OCI-LY7 (cell line): Measurements from ENCODE around the gene MOK.

Source experiments
- EZH2phosphoT487 ChIP-seq: fragments of 200-600 bp; sonication (generic); IDR thresholded peaks from 2 replicates; pipeline ENCODE4 v1.6.1; 2018; ENCODE audit warnings: low read depth, borderline replicate concordance, mild to moderate bottlenecking, mixed run types, antibody characterized with exemption, low read length, moderate library complexity, mixed read lengths
- TF ChIP-seq, protein P1 (sequence below): fragments of 200-600 bp; sonication (generic); conservative IDR thresholded peaks from 2 replicates; pipeline ENCODE4 v1.5.1; 2014; ENCODE audit warnings: mild to moderate bottlenecking, antibody characterized with exemption, low read length, moderate library complexity, mixed read lengths

GRCh38 chr14:102239231-102239630 lies 65.7 kb downstream of the MOK start:
- TF ChIP-seq, protein P1, sequence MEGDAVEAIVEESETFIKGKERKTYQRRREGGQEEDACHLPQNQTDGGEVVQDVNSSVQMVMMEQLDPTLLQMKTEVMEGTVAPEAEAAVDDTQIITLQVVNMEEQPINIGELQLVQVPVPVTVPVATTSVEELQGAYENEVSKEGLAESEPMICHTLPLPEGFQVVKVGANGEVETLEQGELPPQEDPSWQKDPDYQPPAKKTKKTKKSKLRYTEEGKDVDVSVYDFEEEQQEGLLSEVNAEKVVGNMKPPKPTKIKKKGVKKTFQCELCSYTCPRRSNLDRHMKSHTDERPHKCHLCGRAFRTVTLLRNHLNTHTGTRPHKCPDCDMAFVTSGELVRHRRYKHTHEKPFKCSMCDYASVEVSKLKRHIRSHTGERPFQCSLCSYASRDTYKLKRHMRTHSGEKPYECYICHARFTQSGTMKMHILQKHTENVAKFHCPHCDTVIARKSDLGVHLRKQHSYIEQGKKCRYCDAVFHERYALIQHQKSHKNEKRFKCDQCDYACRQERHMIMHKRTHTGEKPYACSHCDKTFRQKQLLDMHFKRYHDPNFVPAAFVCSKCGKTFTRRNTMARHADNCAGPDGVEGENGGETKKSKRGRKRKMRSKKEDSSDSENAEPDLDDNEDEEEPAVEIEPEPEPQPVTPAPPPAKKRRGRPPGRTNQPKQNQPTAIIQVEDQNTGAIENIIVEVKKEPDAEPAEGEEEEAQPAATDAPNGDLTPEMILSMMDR: no peak
- TF ChIP-seq EZH2phosphoT487: no peak
